Limb (tissue), 2 donors: ENCODE results near the gene MCF2L.
"Not testable (repeated sequence)": the region's sequence is repeated elsewhere in the genome, so short reads cannot be mapped to it uniquely, and the experiment has no call there.

Source experiments
- DNase-seq, 2 donors: peaks; one replicate each; pipeline ENCODE4 v3.0.0-alpha.2; 2016; ENCODE audit errors: extremely low spot score in 2 of 2

MCF2L gene

DNA sequence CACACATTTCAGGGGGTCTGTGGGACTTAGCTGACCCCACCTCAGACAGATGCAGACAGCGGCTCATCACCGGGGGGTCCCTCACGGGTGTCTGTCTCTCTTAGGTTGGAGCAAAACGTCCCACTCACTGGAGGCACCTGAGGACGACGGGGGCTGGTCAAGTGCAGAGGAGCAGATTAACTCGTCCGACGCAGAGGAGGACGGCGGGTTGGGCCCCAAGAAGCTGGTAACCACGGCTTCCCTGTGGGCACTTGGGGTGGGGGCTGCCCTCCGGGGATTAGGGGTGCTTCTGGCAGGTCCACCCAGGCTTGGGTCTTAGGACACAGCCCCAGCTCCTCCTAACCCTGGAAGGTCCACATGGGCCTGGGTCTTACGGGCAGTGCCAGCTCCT is 125.4 kb downstream of the MCF2L start:
- DNase-seq: no peak

DNA sequence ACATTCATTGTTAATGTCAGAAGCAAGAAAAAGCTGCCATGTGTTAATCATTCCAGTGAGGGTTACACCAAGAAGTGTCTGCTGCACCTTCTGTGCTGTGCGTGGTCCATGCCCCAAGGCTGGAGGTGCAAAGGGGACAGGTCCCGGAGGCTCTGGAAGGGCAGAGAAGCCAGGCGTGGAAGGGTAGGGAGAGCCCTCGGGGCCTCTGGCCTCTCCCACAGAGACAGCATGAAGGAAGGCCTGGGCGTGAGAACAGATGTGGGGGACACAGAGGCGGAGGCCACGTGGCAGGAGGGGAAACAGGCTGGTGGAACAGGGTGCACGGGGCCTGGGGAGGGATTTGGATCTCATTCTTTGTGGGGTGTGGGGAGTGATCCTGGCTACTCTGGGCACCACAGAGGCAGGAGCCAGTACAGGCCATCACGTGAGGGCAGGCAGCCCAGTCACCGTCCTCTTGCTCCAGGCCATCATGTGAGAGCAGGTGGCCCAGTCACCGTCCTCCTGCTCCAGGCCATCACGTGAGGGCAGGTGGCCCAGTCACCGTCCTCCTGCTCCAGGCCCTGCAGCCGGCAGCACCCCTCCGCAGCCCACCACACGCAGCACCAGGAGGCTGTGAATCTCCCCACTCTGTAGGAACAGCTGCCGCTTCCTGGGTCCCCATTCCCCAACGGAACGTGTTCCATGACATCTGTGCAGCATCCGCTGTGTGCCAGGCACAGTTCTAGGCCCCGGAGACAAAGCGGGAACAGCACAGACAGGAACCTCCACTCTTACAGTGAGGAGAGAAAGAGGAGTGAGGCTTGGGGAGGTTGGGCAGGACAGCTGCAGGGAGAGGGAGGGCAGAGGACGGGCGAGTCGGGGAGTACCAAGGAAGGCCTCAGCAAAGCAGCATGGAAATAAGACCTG is 126.4 kb downstream of the MCF2L start:
- DNase-seq: no peak

DNA sequence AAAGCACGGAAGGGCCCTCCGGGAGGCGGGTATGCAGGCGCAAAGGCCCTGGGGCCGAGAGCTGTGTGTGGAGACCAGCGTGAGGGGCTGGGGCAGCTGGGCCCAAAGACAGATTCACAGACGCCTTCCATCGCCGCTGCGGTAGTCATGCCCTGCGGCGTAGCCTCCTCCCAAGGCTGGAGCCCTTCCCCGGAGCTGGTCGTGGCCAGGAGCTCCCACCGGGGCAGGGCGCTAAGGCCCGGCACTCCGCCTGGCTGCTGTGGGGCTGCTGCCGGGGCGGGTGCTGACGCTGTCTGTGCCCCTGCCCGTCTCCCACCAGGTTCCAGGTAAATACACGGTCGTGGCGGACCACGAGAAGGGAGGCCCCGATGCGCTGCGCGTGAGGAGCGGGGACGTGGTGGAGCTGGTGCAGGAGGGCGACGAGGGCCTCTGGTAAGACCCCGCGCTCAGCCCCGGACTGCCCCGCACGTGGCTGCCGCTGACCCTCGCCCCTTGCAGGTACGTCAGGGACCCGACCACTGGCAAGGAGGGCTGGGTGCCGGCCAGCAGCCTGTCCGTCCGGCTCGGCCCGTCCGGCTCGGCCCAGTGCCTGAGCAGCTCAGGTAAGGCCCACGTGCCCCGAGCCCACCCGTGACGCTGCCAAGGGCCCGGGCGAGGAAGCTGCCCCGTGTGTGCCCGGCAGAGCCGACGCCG is 127.2 kb downstream of the MCF2L start:
- no peak for DNase-seq

DNA sequence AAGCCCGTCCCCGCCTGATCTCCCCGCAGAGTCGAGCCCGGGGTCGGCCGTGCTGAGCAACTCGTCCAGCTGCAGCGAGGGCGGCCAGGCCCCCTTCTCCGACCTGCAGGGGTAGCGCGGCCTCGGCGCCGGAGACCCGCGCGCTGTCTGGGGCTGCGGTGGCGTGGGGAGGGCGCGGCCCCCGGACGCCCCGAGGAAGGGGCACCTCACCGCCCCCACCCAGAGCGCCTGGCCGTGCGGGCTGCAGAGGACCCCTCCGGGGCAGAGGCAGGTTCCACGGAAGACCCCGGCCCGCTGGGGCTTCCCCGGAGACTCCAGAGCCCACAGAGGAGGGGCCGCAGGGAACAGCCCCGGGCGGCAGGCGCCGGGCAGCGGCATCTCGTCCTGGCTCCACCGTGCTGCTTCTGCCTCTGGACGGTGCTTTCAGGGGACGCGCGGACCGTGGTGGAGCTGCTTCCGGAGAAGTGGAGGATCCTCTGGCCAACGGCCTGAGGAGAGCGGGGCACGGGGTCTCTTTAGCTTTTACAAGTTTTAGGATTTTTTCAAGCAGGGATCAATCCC is 127.8 kb downstream of the MCF2L start:
- DNase-seq: no peak

DNA sequence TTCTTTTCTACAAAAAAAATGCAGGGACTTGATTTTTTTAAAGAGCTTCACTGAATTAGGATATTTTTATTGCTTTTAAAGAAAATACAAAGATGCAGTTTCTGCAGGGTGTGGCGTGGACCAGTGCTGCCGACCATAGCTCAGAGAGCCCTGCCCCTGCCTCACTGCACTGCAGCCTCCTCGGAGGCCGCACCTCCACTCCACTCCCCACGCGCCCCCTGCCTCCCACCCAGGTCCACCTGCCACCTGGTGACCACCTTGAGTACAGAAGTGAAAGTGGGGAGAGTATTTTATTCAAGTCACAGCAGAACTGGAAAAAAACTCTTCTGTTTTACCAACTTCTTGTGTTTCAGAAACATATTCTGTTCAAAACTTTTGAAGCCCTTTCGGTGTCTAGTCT is 128.6 kb downstream of the MCF2L start:
- no peak for DNase-seq

DNA sequence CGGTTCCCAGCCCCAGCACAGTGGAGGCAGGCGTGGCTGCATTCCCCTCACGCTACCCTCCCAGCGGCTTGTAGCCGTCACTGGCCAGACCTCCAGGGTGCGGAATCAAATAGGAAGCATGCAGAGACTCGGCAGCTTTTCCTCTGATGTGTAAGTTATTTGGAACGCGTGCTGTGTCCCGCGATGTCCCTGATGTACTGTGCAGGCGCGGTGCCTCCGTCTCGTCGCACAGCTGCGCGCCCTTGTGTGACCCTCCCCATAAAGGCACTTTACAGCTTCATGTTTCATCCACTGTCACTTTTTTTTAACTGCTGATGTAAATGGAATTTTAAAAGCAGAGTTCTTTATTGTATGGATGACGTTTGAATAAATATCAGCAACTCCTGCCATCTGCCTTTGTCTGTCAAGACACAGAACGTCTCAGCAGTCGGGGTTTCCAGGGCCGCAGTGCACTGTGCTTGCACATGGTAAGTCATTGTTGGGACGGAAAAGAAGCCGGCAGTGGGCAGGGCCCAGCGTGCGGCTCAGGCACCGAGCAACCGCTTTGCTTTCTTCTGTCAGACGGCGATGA is 129.2 kb downstream of the MCF2L start:
- peak; percentile 64 to 80 for DNase-seq

DNA sequence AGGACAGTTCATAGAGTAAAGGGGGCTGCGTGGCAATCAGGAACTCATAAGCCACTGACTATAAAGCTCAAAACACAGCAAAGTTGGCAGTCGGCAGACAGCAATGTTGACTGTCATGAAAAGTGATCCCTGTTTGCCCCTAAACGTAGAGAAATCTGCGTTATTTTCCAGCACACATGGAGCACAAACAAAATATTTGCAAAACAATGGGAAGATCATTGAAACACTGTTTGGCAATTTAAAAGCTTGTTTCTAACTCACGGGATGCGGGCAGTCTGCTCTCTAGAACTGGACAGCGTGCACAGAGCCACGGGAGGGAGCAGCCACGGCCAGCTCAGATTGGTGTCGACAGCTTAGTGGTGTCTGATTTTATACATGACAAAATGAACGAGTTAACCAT is 130.1 kb downstream of the MCF2L start:
- DNase-seq: no peak

DNA sequence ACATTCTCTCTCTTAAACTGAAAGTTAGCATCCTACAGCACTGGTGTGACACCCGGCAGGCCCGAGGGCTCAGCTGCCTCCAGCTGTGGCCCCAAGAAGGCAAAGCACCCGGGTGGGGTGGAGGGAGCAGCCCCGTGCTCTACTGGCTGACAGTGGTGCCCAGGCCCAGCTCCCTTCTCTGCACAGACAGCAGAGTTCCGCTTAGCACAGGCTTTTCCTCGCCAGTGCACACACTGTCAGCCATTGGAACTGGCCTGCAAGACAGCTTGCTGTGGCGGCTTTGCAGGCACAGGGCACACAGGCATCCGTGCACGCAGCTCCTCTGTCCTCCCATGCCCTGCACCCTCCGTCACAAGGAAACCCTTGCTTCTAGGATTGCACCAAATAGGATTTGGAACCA is 133.3 kb downstream of the MCF2L start:
- DNase-seq: not testable (repeated sequence)

DNA sequence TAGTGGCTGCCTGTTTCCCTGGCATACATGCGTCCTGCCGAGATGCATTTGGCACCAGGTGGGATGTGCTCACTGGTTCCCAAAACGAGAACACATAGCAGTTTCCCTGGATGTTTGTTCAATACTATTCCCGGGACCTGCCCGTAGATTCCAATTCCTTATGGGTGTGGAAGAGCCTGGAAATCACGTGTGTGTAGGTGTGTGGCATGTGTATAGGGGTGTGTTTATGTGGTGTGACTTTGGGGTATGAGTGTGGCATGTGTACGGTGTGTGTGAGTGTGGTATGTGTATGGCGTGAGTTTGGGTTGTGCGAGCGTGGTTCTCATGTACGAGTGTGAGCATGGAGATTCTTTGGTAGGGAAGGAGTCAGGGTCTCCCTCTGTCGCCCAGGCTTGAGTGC is 133.7 kb downstream of the MCF2L start:
- DNase-seq: no peak

DNA sequence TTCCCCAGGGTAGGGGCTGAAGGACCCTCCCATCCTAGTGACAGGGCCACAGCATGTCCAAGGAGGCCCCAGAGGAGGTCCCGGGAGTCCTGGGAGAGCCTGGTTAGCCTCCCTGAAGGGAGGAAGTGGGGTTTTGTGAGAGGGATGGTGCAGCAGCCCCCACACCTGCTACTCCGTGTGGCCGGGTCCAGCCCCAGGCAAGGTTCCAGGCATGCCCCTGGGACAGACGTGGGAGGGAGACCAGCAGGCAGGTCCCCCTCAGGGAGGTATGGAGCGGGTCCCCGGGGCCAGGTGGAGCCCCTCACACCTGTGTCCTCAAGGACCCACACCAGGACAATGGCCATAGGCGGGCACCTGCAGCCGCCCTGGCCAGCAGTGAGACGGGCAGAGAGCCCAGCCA is 134.6 kb downstream of the MCF2L start:
- DNase-seq: no peak

DNA sequence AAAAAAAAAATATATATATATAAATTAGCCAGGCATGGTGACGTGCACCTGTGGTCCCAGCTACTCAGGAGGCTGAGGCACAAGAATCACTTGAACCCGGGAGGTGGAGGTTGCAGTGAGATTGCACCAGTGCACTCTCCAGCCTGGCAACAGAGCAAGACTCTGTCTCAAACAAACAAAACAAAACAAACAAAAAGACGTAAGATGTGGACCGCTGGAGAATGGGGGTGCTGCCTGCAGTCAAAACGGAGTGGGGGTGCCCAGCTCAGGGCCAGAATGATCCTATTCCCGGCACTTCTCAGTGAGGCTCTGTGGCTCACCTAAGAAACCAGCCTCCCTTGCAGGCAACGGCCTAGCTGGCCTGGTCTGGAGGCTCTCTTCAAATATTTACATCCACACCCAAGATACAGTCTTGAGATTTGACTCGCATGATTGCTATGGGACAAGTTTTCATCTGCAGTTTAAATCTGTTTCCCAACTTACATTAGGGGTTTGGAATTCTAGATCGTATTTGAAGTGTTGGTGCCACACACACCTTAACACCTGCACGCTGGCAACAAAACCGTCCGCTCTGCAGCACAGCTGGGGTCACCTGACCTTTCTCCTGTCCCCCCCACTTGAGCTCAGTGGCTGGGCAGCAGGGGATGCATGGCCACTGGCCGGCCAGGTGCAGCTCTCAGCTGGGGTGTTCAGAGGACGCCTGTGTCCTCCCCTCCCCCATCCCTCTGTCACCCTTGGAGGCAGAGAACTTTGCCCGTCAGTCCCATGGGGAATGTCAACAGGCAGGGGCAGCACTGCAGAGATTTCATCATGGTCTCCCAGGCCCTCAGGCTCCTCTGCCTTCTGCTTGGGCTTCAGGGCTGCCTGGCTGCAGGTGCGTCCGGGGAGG is 136.3 kb downstream of the MCF2L start, which contains the start of gene F7:
Gene F7 (plus strand): TSS at position 760 of the 889 bp plus-strand sequence. CDS start 51 bp downstream, at position 811.
- DNase-seq: no peak

DNA sequence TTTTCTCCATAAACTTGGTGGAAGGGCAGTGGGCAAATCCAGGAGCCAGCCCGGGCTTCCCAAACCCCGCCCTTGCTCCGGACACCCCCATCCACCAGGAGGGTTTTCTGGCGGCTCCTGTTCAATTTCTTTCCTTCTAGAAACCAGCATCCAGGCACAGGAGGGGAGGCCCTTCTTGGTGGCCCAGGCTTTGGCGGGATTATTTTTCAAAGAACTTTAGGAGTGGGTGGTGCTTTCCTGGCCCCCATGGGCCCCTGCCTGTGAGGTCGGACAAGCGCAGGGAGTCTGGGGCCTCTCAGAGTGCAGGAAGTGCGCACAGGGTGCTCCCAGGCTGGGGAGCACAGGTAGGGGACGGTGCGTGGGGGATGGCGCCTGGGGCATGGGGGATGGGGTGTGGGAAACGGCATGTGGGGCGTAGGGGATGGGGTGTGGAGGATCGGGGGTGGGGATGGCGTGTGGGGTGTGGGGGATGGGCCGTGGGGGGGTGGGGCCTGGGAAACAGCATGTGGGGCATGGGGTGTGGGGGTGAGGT is 137.0 kb downstream of the MCF2L start:
- DNase-seq: no peak

DNA sequence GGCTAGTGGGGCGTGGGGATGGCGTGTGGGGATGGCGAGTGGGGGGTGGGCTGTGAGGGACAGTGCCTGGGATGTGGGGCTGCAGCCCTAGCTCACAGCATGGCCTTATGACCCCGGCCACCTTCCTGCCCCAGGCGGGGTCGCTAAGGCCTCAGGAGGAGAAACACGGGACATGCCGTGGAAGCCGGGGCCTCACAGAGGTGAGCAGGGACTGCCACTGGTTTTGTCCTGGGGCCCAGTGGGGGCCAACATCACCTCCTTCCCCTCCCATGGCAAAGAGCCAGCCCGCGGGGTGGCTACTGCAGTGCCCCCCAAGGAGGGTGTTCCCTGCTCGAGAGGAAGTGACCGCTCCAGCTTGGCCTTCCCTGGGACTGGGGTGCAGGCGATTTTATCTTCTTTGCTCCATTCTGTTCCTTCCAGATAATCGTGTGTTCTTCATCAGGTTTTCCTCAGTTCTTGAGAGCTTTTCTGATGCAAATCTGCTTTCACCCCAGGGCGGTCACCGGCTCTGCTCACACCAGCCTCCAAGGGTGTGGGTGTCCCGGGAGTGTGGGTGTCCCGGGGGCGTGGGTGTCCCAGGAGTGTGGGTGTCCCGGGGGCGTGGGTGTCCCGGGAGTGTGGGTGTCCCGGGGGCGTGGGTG is 137.8 kb downstream of the MCF2L start:
- DNase-seq: no peak

DNA sequence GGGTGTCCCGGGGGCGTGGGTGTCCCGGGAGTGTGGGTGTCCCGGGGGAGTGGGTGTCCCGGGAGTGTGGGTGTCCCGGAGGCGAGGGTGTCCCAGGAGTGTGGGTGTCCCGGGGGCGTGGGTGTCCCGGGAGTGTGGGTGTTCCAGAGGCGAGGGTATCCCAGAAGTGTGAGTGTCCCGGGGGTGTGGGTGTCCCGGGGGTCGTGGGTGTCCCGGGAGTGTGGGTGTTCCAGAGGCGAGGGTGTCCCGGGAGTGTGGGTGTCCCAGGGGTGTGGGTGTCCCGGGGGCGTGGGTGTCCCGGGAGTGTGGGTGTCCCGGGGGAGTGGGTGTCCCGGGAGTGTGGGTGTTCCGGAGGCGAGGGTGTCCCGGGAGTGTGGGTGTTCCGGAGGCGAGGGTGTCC is 139.5 kb downstream of the MCF2L start:
- DNase-seq: not testable (repeated sequence)

DNA sequence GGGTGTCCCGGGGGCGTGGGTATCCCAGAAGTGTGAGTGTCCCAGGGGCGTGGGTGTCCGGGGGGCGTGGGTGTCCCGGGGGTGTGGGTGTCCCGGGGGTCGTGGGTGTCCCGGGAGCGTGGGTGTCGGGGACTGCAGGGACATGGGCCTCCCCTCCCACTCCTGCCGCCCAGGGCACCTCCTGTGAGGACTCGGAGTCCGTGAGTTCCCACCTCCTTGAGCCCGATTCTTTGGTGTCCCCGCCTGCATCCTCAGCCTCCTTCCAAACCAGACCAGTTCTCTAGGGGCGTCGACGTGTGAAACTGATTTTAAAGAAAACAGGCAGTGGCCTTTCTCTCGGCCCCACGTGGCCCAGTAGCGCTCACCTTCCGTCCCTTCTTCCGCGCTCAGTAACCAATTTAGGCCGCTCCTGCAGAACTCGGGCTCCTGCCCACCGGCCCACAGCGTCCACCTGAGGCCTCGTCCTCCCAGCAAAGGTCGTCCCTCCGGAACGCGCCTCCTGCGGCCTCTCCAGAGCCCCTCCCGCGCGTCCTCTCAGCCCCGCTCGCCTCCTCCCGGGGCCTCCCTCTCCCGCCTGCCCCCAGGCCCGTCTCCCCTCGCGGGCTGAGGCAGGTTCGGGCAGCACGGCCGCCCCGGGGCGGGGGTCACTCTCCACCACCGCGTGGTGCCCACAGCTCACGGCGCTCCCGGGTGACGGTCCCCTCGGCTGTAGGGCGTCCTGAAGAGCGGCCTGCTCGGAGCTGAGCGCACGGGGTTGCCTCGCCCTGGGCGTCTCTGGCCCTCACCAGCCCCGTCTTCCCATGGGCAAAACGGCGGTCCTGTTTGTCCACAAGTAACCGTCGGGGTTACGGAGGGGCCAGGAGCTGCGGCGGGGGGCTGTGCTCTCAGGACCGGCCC is 140.4 kb downstream of the MCF2L start:
- DNase-seq: no peak

DNA sequence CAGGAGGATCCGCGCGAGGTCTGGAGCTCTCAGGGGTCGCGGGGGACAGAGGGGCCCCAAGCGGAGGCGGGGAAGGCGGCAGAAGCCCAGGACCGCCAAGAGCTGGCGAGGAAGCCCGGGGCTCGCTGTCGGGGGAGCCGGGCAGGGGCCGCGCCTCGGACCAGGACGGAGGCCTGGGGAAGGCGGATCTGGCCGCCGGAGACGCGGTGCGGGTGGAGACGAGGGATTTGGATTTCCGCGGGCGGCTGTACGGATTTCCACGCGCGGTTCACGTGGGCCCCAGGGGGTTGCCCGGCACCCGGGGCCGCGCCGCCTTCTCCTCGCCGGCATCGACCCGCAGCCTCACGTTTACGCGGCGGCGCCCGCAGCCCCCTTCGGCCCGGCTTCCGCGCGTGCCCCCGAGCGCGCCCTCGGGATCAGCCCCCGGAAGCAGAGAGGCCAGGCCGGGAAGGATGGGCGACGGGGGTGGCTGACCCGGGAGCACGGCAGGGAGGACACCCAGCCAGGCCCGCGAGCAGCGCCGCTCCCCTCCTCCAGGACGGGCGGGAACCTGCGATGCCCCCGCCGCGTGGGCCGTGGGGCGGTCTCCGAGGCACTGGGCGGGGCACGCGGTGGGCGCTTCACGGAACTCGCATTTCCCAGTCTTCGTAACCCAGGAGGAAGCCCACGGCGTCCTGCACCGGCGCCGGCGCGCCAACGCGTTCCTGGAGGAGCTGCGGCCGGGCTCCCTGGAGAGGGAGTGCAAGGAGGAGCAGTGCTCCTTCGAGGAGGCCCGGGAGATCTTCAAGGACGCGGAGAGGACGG is 141.2 kb downstream of the MCF2L start:
- peak in 1 of 2 donors; percentile 59 for DNase-seq

DNA sequence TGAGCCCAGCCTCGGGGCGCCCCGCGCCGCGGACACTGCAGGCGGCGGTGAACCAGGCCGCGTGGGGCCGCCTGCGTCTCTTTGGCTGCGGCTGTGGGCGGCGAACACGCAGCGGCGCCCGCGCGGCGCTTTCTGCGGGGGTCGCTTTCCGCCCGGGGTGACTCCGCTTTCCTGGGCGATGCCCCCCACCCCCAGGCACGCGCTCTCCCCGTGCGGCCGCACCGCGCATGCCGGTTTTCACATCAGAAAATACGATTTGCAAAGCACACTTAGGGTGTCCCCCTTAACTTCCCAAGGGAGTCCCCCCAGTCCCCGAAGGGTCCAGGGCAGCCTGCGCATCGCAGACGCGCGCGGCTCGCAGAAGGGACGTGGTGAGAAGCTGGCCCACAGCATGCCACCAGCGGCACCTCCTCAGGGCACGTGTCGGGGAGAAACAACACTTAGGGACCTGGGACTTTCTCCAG is 141.9 kb downstream of the MCF2L start:
- no peak for DNase-seq

DNA sequence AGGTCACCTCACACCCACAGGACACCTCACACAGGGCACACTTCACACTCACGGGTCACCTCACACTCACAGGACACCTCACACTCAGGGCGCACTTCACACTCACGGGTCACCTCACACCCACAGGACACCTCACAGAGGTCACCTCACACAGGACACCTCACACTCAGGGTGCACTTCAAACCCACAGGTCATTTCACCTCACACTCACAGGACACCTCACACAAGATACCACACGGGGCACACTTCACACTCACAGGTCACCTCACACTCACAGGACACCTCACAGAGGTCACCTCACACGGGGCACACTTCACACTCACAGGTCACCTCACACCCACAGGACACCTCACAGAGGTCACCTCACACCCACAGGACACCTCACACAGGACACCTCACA is 142.8 kb downstream of the MCF2L start:
- peak in 1 of 2 donors; percentile 9 for DNase-seq
